HEK293T (cell line): ENCODE measurements around the gene SFN.
"Not testable (repeated sequence)": the region's sequence is repeated elsewhere in the genome, so short reads cannot be mapped to it uniquely, and the experiment has no call there.

Experiments
- CTCF ChIA-PET: fragments of 350-600 bp; formaldehyde crosslinking; extraction: SDS; loops from one replicate; lab custom pipeline; 2021; ENCODE audit warnings: antibody characterized with exemption, inconsistent platforms; lab: Yijun Ruan, JAX
- POLR2A ChIA-PET: fragments of 350-600 bp; formaldehyde crosslinking; extraction: SDS; loops from one replicate; lab custom pipeline; 2020; ENCODE audit warnings: antibody characterized with exemption, inconsistent platforms; lab: Yijun Ruan, JAX
- DNase-seq: peaks from one replicate; pipeline ENCODE4 v3.0.0; 2012; ENCODE audit warnings: mixed read lengths; ENCODE audit errors: extremely low spot score
- ARNT ChIP-seq: fragments of 450-650 bp; IDR thresholded peaks from 2 replicates; pipeline ENCODE4 v1.6.1; 2017; ENCODE audit warnings: mild to moderate bottlenecking
- BHLHE40 ChIP-seq: fragments of 450-650 bp; IDR thresholded peaks from 2 replicates; pipeline ENCODE4 v1.6.1; 2016; ENCODE audit warnings: mild to moderate bottlenecking, moderate library complexity, borderline replicate concordance
- CTBP1 ChIP-seq: fragments of 450-650 bp; IDR thresholded peaks from 2 replicates; pipeline ENCODE4 v1.6.1; 2016; ENCODE audit warnings: borderline replicate concordance
- ELF4 ChIP-seq: fragments of 450-650 bp; IDR thresholded peaks from 2 replicates; pipeline ENCODE4 v1.6.1; 2017; ENCODE audit warnings: antibody characterized with exemption
- FOXA1 ChIP-seq: fragments of 450-650 bp; IDR thresholded peaks from 2 replicates; pipeline ENCODE4 v1.6.1; 2016; ENCODE audit warnings: mild to moderate bottlenecking
- FOXK2 ChIP-seq: fragments of 450-650 bp; IDR thresholded peaks from 2 replicates; pipeline ENCODE4 v1.6.1; 2016; ENCODE audit warnings: mild to moderate bottlenecking
- FOXM1 ChIP-seq: fragments of 450-650 bp; IDR thresholded peaks from 2 replicates; pipeline ENCODE4 v1.6.1; 2017; ENCODE audit warnings: mild to moderate bottlenecking, borderline replicate concordance
- HDGF ChIP-seq: fragments of 450-650 bp; IDR thresholded peaks from 2 replicates; pipeline ENCODE4 v1.6.1; 2017; ENCODE audit warnings: antibody characterized with exemption, borderline replicate concordance
- L3MBTL2 ChIP-seq: fragments of 450-650 bp; conservative IDR thresholded peaks from 2 replicates; pipeline ENCODE4 v1.6.1; 2016; ENCODE audit warnings: mild to moderate bottlenecking
- LEF1 ChIP-seq: fragments of 450-650 bp; IDR thresholded peaks from 2 replicates; pipeline ENCODE4 v1.6.1; 2017; ENCODE audit warnings: mild to moderate bottlenecking, borderline replicate concordance
- NFRKB ChIP-seq: fragments of 450-650 bp; IDR thresholded peaks from 2 replicates; pipeline ENCODE4 v1.6.1; 2016; ENCODE audit warnings: mild to moderate bottlenecking, moderate library complexity
- SP1 ChIP-seq: fragments of 450-650 bp; IDR thresholded peaks from 2 replicates; pipeline ENCODE4 v1.6.1; 2017
- SUZ12 ChIP-seq: fragments of 450-650 bp; IDR thresholded peaks from 2 replicates; pipeline ENCODE4 v1.6.1; 2016; ENCODE audit warnings: mild to moderate bottlenecking
- TARDBP ChIP-seq: fragments of 450-650 bp; IDR thresholded peaks from 2 replicates; pipeline ENCODE4 v1.6.1; 2016
- ZNF384 ChIP-seq: fragments of 450-650 bp; IDR thresholded peaks from 2 replicates; pipeline ENCODE4 v1.6.1; 2016
- TF ChIP-seq, protein P1 (sequence below): fragments of 450-650 bp; IDR thresholded peaks from 2 replicates; pipeline ENCODE4 v1.6.1; 2016

The SFN gene

DNA sequence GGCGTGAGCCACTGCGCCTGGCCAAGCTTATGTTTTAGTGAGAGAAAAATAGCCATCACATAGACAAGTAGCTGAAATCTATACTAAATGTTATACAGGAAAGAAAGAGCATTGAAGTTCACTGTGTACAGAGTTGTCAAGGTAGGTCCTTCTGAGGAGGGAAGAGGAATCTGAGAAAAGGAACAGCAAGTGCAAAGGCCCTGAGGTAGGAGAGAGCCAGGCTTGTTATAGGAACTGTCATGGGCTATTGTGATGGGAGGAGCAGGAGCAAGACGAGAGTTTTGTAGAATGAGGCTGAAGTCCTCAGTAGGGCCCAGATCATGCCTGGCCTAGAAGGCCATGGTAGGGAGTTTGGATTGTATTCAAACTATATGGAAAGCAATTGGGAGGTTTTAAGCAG lies 31.9 kb upstream of the SFN start:
- ChIA-PET CTCF (no interaction called here), POLR2A (interaction anchor here (5.2 kb wide), 1 partner anchor 34 kb away, joined by 21 read pairs; no protein-coding TSS in a partner anchor)
- TF ChIP-seq FOXA1: no peak
- TF ChIP-seq NFRKB: no peak
- no peak for TF ChIP-seq CTBP1
- no peak for TF ChIP-seq SUZ12
- TF ChIP-seq BHLHE40: no peak
- TF ChIP-seq ZNF384: no peak
- no peak for TF ChIP-seq LEF1
- TF ChIP-seq TARDBP: no peak
- no peak for TF ChIP-seq L3MBTL2
- no peak for TF ChIP-seq ELF4
- no peak for TF ChIP-seq FOXM1
- TF ChIP-seq, protein P1, sequence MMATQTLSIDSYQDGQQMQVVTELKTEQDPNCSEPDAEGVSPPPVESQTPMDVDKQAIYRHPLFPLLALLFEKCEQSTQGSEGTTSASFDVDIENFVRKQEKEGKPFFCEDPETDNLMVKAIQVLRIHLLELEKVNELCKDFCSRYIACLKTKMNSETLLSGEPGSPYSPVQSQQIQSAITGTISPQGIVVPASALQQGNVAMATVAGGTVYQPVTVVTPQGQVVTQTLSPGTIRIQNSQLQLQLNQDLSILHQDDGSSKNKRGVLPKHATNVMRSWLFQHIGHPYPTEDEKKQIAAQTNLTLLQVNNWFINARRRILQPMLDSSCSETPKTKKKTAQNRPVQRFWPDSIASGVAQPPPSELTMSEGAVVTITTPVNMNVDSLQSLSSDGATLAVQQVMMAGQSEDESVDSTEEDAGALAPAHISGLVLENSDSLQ: no peak
- no peak for TF ChIP-seq ARNT
- TF ChIP-seq SP1: no peak
- TF ChIP-seq FOXK2: no peak
- TF ChIP-seq HDGF: no peak
- no peak for DNase-seq

DNA sequence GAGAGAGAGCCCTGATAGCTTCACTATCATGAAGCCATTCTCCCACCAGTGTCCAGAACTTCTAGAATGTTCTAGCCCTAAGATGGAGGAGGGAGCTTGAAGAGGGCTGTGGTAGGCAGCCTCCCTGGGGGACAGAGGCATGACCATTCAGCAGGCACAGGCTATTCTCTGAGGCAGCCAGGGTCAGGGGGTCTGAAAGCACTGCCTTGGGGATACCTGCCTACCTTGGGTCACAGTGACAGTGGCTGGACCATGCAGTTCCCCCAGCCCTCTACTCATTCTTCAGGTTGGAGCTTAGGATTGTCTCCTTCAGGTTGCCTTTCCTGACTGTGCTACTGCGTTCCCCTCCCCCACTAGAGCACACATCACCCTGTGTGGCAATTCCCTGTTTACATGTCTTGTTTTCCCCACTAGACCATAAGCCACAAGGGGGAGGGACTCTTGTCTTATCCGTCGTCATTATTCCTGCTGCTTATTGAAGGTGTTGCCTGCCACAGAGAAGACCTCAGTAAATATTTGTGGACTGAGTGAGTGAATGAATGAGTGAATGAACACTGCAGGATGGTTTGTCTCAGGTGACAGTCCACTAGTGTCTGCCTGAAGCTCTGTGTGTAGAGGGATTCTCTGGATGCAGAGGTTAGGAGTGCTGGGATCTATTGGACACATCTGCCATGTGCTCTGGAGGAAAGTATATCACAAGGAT lies 31.3 kb upstream of the SFN start:
- no peak for DNase-seq
- CTCF ChIA-PET: interaction anchor here (1.0 kb wide), 1 partner anchor 33 kb away, joined by 3 read pairs; no protein-coding TSS in a partner anchor

DNA sequence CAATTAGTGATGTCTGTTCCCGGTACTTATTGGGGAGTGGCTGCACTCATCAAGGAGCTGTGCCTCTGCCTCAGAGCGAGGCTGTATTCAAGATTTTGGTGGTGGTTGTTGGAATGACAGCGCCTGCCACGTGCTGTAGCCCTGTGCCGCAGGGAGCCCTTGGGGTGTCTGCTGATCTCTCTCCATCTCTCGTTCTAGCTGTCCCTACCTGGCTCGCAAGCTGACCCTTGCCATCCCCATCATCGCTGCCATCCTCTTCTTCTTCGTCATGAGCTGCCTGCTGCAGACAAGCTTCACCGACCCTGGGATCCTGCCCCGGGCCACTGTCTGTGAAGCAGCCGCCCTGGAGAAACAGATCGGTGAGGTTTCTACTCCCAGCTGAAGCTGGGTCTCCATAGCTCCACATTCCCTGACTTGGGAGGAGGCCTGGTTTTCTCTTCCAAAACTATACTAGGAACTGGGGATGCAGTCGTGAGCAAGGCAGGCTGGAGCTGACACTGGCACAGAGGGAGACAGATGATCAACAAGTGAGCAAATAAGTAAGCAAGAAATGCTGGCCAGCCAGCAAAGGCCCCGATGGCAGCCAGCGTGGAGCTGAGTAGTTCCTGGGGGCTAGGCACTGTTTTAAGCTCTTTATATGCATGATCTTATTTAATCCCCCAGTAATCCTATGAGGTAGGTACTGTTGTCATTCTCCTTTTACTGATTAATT lies 30.5 kb upstream of the SFN start:
- no peak for DNase-seq
- ChIA-PET POLR2A (interaction anchor here (0.8 to 5.2 kb wide), 3 partner anchors 33 to 134 kb away, joined by 4 to 21 read pairs (median 5); partner anchors contain the start of gene GPN2), CTCF (interaction anchor here (1.0 kb wide), 1 partner anchor 33 kb away, joined by 3 read pairs; no protein-coding TSS in a partner anchor)
- TF ChIP-seq NFRKB (no peak), BHLHE40 (no peak), L3MBTL2 (no peak), FOXM1 (no peak), FOXA1 (no peak), SUZ12 (no peak), CTBP1 (no peak), HDGF (no peak), TARDBP (no peak), ARNT (no peak), LEF1 (no peak), ZNF384 (no peak), FOXK2 (no peak), SP1 (no peak), ELF4 (no peak)
- TF ChIP-seq, protein P1: no peak

More for the DNA sequence above, 31.3 kb upstream of the SFN start:
- TF ChIP-seq, protein P1: no peak
- TF ChIP-seq SP1: no peak
- no peak for TF ChIP-seq CTBP1
- no peak for TF ChIP-seq HDGF
- TF ChIP-seq ELF4: no peak
- TF ChIP-seq ARNT: no peak
- TF ChIP-seq NFRKB: no peak
- TF ChIP-seq L3MBTL2: no peak
- TF ChIP-seq ZNF384: no peak
- no peak for TF ChIP-seq FOXK2
- TF ChIP-seq FOXM1: no peak
- POLR2A ChIA-PET: interaction anchor here (5.2 kb wide), 1 partner anchor 33 kb away, joined by 21 read pairs; no protein-coding TSS in a partner anchor

DNA sequence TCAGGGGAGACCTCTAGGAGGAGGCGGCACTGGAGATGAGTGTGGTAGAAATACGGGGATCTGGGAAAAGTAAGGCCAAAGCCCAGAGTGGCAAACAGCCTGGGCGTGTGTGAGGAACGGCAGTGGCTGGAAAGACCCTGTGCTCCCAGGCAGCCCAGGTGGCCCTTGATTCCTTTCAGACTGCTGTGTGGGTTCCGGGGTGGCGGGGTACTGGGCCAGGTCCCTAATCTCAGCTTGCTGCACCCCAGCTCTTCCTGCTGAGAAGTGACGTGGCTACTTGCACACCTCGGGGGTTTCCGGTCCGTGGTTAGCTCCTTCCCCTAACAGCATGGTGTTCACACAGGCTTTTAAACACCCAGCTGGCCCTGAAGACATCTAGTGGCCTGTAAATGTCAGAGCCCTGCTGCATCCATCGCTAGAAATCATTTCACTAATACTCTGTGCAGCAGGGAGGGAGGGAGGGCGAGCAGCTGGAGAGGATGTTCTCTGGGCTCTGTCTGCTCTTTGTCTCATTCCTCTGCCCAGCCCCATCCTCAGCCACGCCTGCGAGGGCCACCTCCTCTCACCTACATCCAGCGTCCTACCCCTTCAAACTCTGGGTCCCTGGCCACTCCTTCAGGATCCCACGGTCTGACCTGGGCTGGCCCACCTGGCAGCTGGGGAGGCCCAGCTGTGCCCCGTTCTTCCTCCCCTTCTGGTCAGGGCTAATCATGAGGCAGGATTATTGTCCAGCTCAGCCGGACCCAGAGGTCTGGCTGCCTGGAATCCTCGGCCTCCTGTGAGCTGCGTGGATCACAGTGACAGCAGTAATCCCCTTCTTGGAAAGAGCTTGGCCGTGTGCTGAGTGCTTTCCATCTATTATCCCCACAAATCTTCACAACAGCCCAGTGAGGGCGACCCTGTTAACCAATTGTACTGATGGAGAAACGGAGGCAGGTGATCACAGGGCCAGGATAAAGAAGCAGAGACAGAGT lies 29.2 kb upstream of the SFN start:
- ChIA-PET POLR2A (interaction anchor here (0.8 to 5.2 kb wide), 3 partner anchors 31 to 136 kb away, joined by 4 to 21 read pairs (median 5); partner anchors contain the start of gene GPN2), CTCF (no interaction called here)
- DNase-seq: no peak
- no peak for TF ChIP-seq ZNF384
- TF ChIP-seq BHLHE40: no peak
- TF ChIP-seq FOXM1: no peak
- TF ChIP-seq ELF4: no peak
- no peak for TF ChIP-seq LEF1
- no peak for TF ChIP-seq FOXA1
- no peak for TF ChIP-seq NFRKB
- TF ChIP-seq, protein P1: no peak
- TF ChIP-seq HDGF: no peak
- TF ChIP-seq SUZ12: no peak
- no peak for TF ChIP-seq FOXK2

DNA sequence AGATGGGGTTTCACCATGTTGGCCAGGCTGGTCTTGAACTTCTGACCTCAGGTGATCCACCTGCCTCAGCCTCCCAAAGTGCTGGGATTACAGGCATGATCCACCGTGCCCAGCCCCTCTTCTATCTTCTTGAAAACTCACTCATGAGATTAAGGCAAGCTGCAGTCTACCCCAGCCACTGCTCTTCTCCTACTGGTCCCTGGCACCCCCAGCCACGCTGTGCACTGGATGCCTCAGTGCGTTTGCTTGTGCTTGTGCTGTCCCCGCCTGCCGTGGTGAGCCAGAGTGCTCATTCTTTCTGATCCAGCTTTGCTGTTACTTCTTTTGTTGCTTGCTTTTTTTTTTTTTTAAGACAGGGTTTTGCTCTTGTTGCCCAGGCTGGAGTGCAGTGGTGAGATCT lies 25.3 kb upstream of the SFN start:
- DNase-seq, CTCF ChIA-PET: not testable (repeated sequence)
- POLR2A ChIA-PET: interaction anchor here (1.5 kb wide), 1 partner anchor 52 kb away, joined by 4 read pairs; the partner anchor contains the start of gene GPN2
